Lower lobe of right lung (tissue), 2 donors: Measurements from ENCODE around the gene TWF1. TPM values are rescaled to one million over a fixed set of nuclear protein-coding genes. Genes with fewer than 3 reads are reported as not detected.

ENCODE experiments used
- ATAC-seq, 2 donors: fragments of 200-7000 bp; cut with Tn5 transposase; one replicate each; pipeline ENCODE4 v1.9.1; 2020 to 2022; ENCODE audit warnings: mild to moderate bottlenecking in 2 of 2, moderate library complexity in 2 of 2
- DNase-seq: peaks from one replicate; pipeline ENCODE4 v3.0.0-alpha.2; 2020
- H3K27ac ChIP-seq: fragments of 200-600 bp; one replicate; pipeline ENCODE4 v1.8.0; 2022
- H3K27me3 ChIP-seq: fragments of 200-600 bp; one replicate; pipeline ENCODE4 v1.8.0; 2022; ENCODE audit warnings: low read depth
- H3K36me3 ChIP-seq: fragments of 200-600 bp; one replicate; pipeline ENCODE4 v1.8.0; 2022; ENCODE audit warnings: mild to moderate bottlenecking
- H3K4me1 ChIP-seq: fragments of 200-600 bp; one replicate; pipeline ENCODE4 v1.8.0; 2022
- H3K4me3 ChIP-seq: fragments of 200-600 bp; one replicate; pipeline ENCODE4 v1.8.0; 2022; ENCODE audit warnings: mild to moderate bottlenecking
- H3K9me3 ChIP-seq: fragments of 200-600 bp; one replicate; pipeline ENCODE4 v1.8.0; 2022
- CTCF ChIP-seq: fragments of 200-600 bp; IDR thresholded peaks from one replicate; pipeline ENCODE4 v1.8.0; 2022; ENCODE audit warnings: antibody characterized with exemption, mild to moderate bottlenecking
- intact Hi-C: fragments of 100-400 bp; cut with DNase I; formaldehyde crosslinking; loops from one replicate; pipeline ENCODE4 v1.11.0; 2022
- total RNA-seq: library from RNA; stranded (reverse); fragmentation: NEBNext Ultra II Directional; extraction: Animal tissue kit (Norgen Biotek cat#: 25700); gene quantifications from one replicate; pipeline ENCODE4 v1.2.1, GENCODE V29; 2021
- donor health status: DM: no; HTN: yes; CAD: no; lungs with severe emphysema.

TWF1 gene
- total RNA-seq, 1 donor from 2014 or later, result 60.6 TPM

GRCh38 chr12:43835264-43835655 is 29.1 kb upstream of the TWF1 start:
- peak overlapping the region; percentile 94 for H3K27ac ChIP-seq
- H3K4me1 ChIP-seq, result peaks cover 22% of the 10 kb centered on the region
- DNase-seq, result no peak
- H3K36me3 ChIP-seq, result no peaks in the 10 kb centered on the region
- TF ChIP-seq CTCF, result no peak
- H3K9me3 ChIP-seq, result no peaks in the 10 kb centered on the region
- H3K4me3 ChIP-seq, result peak overlapping the region; percentile 70
- no peaks in the 10 kb centered on the region for H3K27me3 ChIP-seq
- peak in 1 of 2 donors; percentile 2 for ATAC-seq
- intact Hi-C loops, result no loop called here

DNA sequence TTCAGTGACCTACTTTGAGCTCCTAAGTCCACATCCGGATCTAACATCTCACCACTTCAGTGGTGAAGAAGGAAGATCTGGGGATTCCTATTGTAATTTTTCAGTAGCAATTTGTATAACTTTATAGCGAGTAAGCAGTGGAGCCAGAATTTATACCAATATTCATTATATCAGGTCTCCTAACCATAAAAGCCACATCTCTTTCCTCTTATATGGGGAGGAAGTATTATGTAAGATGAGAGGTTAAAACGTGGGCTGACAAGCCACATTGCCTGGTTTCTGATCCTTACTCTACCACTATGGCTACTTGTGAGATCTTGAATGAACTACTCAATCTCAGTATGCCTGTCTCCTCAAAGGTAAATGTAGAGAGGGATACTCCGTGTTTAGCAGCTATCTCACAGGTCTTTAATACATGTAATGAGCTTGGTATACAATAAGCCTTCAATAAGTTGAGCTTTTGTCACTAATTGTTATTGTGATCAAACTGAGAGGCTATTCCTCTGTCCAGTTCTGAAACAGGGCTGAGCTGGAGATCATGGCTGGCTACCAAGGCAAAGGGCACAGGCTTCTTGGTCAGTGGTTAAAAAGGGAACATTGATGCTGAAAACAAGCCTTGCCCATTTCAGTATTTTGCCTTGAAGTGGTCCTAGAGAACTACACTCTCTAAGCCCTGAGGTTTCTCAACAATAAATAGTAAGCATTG is 26.5 kb upstream of the TWF1 start:
- H3K27ac ChIP-seq, result no peak overlapping the region
- H3K9me3 ChIP-seq, result no peaks in the 10 kb centered on the region
- ATAC-seq (no peak), DNase-seq (no peak)
- intact Hi-C loops, result no loop called here
- no peak overlapping the region for H3K4me3 ChIP-seq
- H3K36me3 ChIP-seq, result no peaks in the 10 kb centered on the region
- TF ChIP-seq CTCF, result no peak
- no peaks in the 10 kb centered on the region for H3K27me3 ChIP-seq
- peaks cover 22% of the 10 kb centered on the region for H3K4me1 ChIP-seq

GRCh38 chr12:43827093-43827492 is 21.0 kb upstream of the TWF1 start:
- no peak for TF ChIP-seq CTCF
- H3K27ac ChIP-seq, result no peak overlapping the region
- H3K4me3 ChIP-seq, result no peak overlapping the region
- no peak for ATAC-seq
- no peaks in the 10 kb centered on the region for H3K36me3 ChIP-seq
- H3K27me3 ChIP-seq, result no peaks in the 10 kb centered on the region
- intact Hi-C loops, result no loop called here
- peaks cover 6% of the 10 kb centered on the region for H3K4me1 ChIP-seq
- H3K9me3 ChIP-seq, result no peaks in the 10 kb centered on the region
- DNase-seq, result no peak

GRCh38 chr12:43826681-43827080 is 20.6 kb upstream of the TWF1 start:
- ATAC-seq, result no peak
- TF ChIP-seq CTCF, result no peak
- Histone ChIP-seq H3K27me3 (no peaks in the 10 kb centered on the region), H3K9me3 (no peaks in the 10 kb centered on the region), H3K4me1 (peaks cover 1% of the 10 kb centered on the region), H3K27ac (no peak overlapping the region), H3K4me3 (no peak overlapping the region), H3K36me3 (no peaks in the 10 kb centered on the region)
- DNase-seq, result no peak
- intact Hi-C loops, result no loop called here

GRCh38 chr12:43824207-43824775 is 18.2 kb upstream of the TWF1 start:
- Histone ChIP-seq H3K36me3 (no peaks in the 10 kb centered on the region), H3K4me1 (no peaks in the 10 kb centered on the region), H3K9me3 (no peaks in the 10 kb centered on the region), H3K27ac (no peak overlapping the region), H3K27me3 (no peaks in the 10 kb centered on the region), H3K4me3 (no peak overlapping the region)
- ATAC-seq (no peak), DNase-seq (no peak)
- intact Hi-C loops, result no loop called here
- TF ChIP-seq CTCF, result no peak
